ENCODE results near the gene SMIM3. TPM values are rescaled to one million over a fixed set of nuclear protein-coding genes. Genes with fewer than 3 reads are reported as not detected.

SMIM3 gene
- polyA plus RNA-seq, 3 donors: 31.7 to 152 (median 114) TPM

- peak overlapping the region; percentile 67 for H3K27ac ChIP-seq (ENCODE audit: low read depth, low read length)
- WGBS, 3 donors: 21 to 40% (median 23%) methylated on average over 7 of the region's 7 CpGs
Observed at GRCh38 chr5:150763023-150763769, 15.4 kb upstream of the SMIM3 start.

- WGBS, 3 donors: 52 to 80% (median 64%) methylated on average over 2 of the region's 2 CpGs
- no peak overlapping the region for H3K27ac ChIP-seq (ENCODE audit: low read depth, low read length)
Observed at GRCh38 chr5:150764530-150764929, 14.0 kb upstream of the SMIM3 start.

GRCh38 chr5:150765011-150765798 is 13.4 kb upstream of the SMIM3 start:
- WGBS, 3 donors: 65 to 78% (median 77%) methylated on average over 2 of the region's 2 CpGs
- H3K27ac ChIP-seq (ENCODE audit: low read depth, low read length): no peak overlapping the region

GRCh38 chr5:150765799-150766169 is 12.8 kb upstream of the SMIM3 start:
- H3K27ac ChIP-seq (ENCODE audit: low read depth, low read length): no peak overlapping the region

GRCh38 chr5:150766251-150766650 is 12.3 kb upstream of the SMIM3 start:
- H3K27ac ChIP-seq (ENCODE audit: low read depth, low read length): no peak overlapping the region
- WGBS, 3 donors: 31 to 82% (median 45%) methylated on average over 2 of the region's 2 CpGs

More at GRCh38 chr5:150765799-150766169, 12.8 kb upstream of the SMIM3 start:
- WGBS, 3 donors: 89 to 96% (median 95%) methylated on average over 1 of the region's 1 CpG

GRCh38 chr5:150771034-150771795 is 7.3 kb upstream of the SMIM3 start:
- H3K27ac ChIP-seq (ENCODE audit: low read depth, low read length): no peak overlapping the region
- 41 to 79% (median 47%) methylated on average over 1 of the region's 1 CpG for WGBS, 3 donors

GRCh38 chr5:150774145-150774544 is 4.4 kb upstream of the SMIM3 start:
- 56 to 72% (median 57%) methylated on average over 1 of the region's 1 CpG for WGBS, 3 donors
- H3K27ac ChIP-seq (ENCODE audit: low read depth, low read length): no peak overlapping the region

- no peak overlapping the region for H3K27ac ChIP-seq (ENCODE audit: low read depth, low read length)
- WGBS, 3 donors: 35 to 55% (median 46%) methylated on average over 3 of the region's 3 CpGs
Observed at GRCh38 chr5:150777685-150778084, 872 bp upstream of the SMIM3 start.

- H3K27ac ChIP-seq (ENCODE audit: low read depth, low read length): no peak overlapping the region
- WGBS, 3 donors: 3 to 18% (median 17%) methylated on average over 7 of the region's 7 CpGs
Observed at GRCh38 chr5:150778088-150778516, 455 bp upstream of the SMIM3 start.

GRCh38 chr5:150779397-150780186 is 1.0 kb downstream of the SMIM3 start:
- WGBS, 3 donors: 24 to 36% (median 34%) methylated on average over 13 of the region's 13 CpGs
- peak overlapping the region; percentile 88 for H3K27ac ChIP-seq (ENCODE audit: low read depth, low read length)

- H3K27ac ChIP-seq (ENCODE audit: low read depth, low read length): peak overlapping the region; percentile 88
- WGBS, 3 donors: 29 to 45% (median 41%) methylated on average over 6 of the region's 6 CpGs
Observed at GRCh38 chr5:150780187-150780692, 1.7 kb downstream of the SMIM3 start.

- WGBS, 3 donors: 56 to 68% (median 61%) methylated on average over 5 of the region's 5 CpGs
Observed at GRCh38 chr5:150780816-150781221, 2.3 kb downstream of the SMIM3 start.

GRCh38 chr5:150781706-150782614 is 3.4 kb downstream of the SMIM3 start:
- H3K27ac ChIP-seq (ENCODE audit: low read depth, low read length): peak overlapping the region; percentile 45
- 31 to 56% (median 46%) methylated on average over 10 of the region's 10 CpGs for WGBS, 3 donors

More at GRCh38 chr5:150780816-150781221, 2.3 kb downstream of the SMIM3 start:
- H3K27ac ChIP-seq (ENCODE audit: low read depth, low read length): no peak overlapping the region

GRCh38 chr5:150782850-150783249 is 4.3 kb downstream of the SMIM3 start:
- peak overlapping the region; percentile 45 for H3K27ac ChIP-seq (ENCODE audit: low read depth, low read length)
- WGBS, 3 donors: 28 to 29% (median 29%) methylated on average over 3 of the region's 3 CpGs

GRCh38 chr5:150783422-150783928 is 4.9 kb downstream of the SMIM3 start:
- no peak overlapping the region for H3K27ac ChIP-seq (ENCODE audit: low read depth, low read length)
- 3 to 6% (median 6%) methylated on average over 7 of the region's 7 CpGs for WGBS, 3 donors

GRCh38 chr5:150785950-150786349 is 7.4 kb downstream of the SMIM3 start:
- 95 to 100% (median 96%) methylated on average over 1 of the region's 1 CpG for WGBS, 3 donors
- no peak overlapping the region for H3K27ac ChIP-seq (ENCODE audit: low read depth, low read length)

GRCh38 chr5:150786876-150787275 is 8.3 kb downstream of the SMIM3 start:
- H3K27ac ChIP-seq (ENCODE audit: low read depth, low read length): no peak overlapping the region
- 70 to 77% (median 70%) methylated on average over 1 of the region's 1 CpG for WGBS, 3 donors

All from adipose tissue (tissue), 3 donors.